Measurements from ENCODE around the gene PPP6R1. TPM values are rescaled to one million over a fixed set of nuclear protein-coding genes. Genes with fewer than 3 reads are reported as not detected.

PPP6R1 gene
- total RNA-seq, 1 experiment from 2014 or later, result 70.6 TPM

GRCh38 chr19:55278391-55279135, 19.7 kb upstream of the PPP6R1 start:
- peak overlapping the region; percentile 96 for H3K4me3 Mint-ChIP-seq (ENCODE audit: unreplicated experiment)
- TF ChIP-seq CTCF (IDR thresholded peaks at IDR 0.05; ENCODE audit: unreplicated experiment), result no peak
- POLR2A ChIA-PET, result interaction anchor here (0.6 to 1.9 kb wide), 8 partner anchors 13 to 183 kb away, joined by 3 to 28 read pairs (median 4); partner anchors contain the start of genes DNAAF3, PPP1R12C and PPP6R1
- intact Hi-C loops (cut with micrococcal nuclease), result no loop called here
- H3K9me3 Mint-ChIP-seq (ENCODE audit: unreplicated experiment), result no peaks in the 10 kb centered on the region
- peaks cover 31% of the 10 kb centered on the region for H3K4me1 Mint-ChIP-seq (ENCODE audit: insufficient read depth, unreplicated experiment)
- H3K27ac Mint-ChIP-seq (ENCODE audit: low read depth, unreplicated experiment), result peak overlapping the region; percentile 100
- H3K36me3 Mint-ChIP-seq (ENCODE audit: insufficient read depth, unreplicated experiment), result peaks cover 16% of the 10 kb centered on the region
- no TSS peak for BruUV-seq (replicated peaks)
- H3K27me3 Mint-ChIP-seq (ENCODE audit: insufficient read depth, unreplicated experiment), result peaks cover 6% of the 10 kb centered on the region
- DNase-seq (ENCODE audit: unreplicated experiment), result no peak
- CTCF ChIA-PET, result interaction anchor here (0.6 to 1.7 kb wide), 5 partner anchors 24 to 189 kb away, joined by 3 to 7 read pairs (median 4); no protein-coding TSS in a partner anchor

- POLR2A ChIA-PET, result interaction anchor here (1.2 to 1.3 kb wide), 3 partner anchors 18 to 160 kb away, joined by 3 to 6 read pairs (median 4); partner anchors contain the start of genes PPP1R12C and PPP6R1
- no peak for TF ChIP-seq CTCF (IDR thresholded peaks at IDR 0.05; ENCODE audit: unreplicated experiment)
- BruUV-seq (replicated peaks), result no TSS peak
- no peaks in the 10 kb centered on the region for H3K9me3 Mint-ChIP-seq (ENCODE audit: unreplicated experiment)
- no peaks in the 10 kb centered on the region for H3K27me3 Mint-ChIP-seq (ENCODE audit: insufficient read depth, unreplicated experiment)
- H3K36me3 Mint-ChIP-seq (ENCODE audit: insufficient read depth, unreplicated experiment), result peaks cover 27% of the 10 kb centered on the region
- H3K27ac Mint-ChIP-seq (ENCODE audit: low read depth, unreplicated experiment), result peak overlapping the region; percentile 53
- no peak overlapping the region for H3K4me3 Mint-ChIP-seq (ENCODE audit: unreplicated experiment)
- CTCF ChIA-PET, result interaction anchor here (0.5 to 0.7 kb wide), 3 partner anchors 25 to 136 kb away, joined by 3 to 4 read pairs (median 3); no protein-coding TSS in a partner anchor
- peaks cover 23% of the 10 kb centered on the region for H3K4me1 Mint-ChIP-seq (ENCODE audit: insufficient read depth, unreplicated experiment)
- intact Hi-C loops (cut with micrococcal nuclease), result no loop called here
- DNase-seq (ENCODE audit: unreplicated experiment), result no peak
These were observed 18.7 kb upstream of the PPP6R1 start for GRCh38 chr19:55277494-55277893.

GRCh38 chr19:55276720-55277430, 18.1 kb upstream of the PPP6R1 start:
- no TSS peak for BruUV-seq (replicated peaks)
- DNase-seq (ENCODE audit: unreplicated experiment), result no peak
- no peaks in the 10 kb centered on the region for H3K27me3 Mint-ChIP-seq (ENCODE audit: insufficient read depth, unreplicated experiment)
- CTCF ChIA-PET, result interaction anchor here (0.6 to 0.7 kb wide), 2 partner anchors 20 to 25 kb away, joined by 3 to 4 read pairs; no protein-coding TSS in a partner anchor
- TF ChIP-seq CTCF (IDR thresholded peaks at IDR 0.05; ENCODE audit: unreplicated experiment), result no peak
- H3K36me3 Mint-ChIP-seq (ENCODE audit: insufficient read depth, unreplicated experiment), result peaks cover 33% of the 10 kb centered on the region
- H3K9me3 Mint-ChIP-seq (ENCODE audit: unreplicated experiment), result no peaks in the 10 kb centered on the region
- H3K4me1 Mint-ChIP-seq (ENCODE audit: insufficient read depth, unreplicated experiment), result peaks cover 23% of the 10 kb centered on the region
- H3K4me3 Mint-ChIP-seq (ENCODE audit: unreplicated experiment), result no peak overlapping the region
- intact Hi-C loops (cut with micrococcal nuclease), result no loop called here
- POLR2A ChIA-PET, result no interaction called here
- peak overlapping the region; percentile 53 for H3K27ac Mint-ChIP-seq (ENCODE audit: low read depth, unreplicated experiment)
